GM23248 (cell line): ENCODE measurements around the gene EPHA2.

Experiments used
- EZH2 ChIP-seq: fragments of 200-600 bp; sonication (generic); IDR thresholded peaks from 2 replicates; pipeline ENCODE4 v1.6.1; 2018; ENCODE audit warnings: antibody characterized with exemption, mild to moderate bottlenecking; ENCODE audit not compliant: insufficient read depth, poor library complexity, severe bottlenecking
- EZH2phosphoT487 ChIP-seq: fragments of 200-600 bp; sonication (generic); IDR thresholded peaks from 2 replicates; pipeline ENCODE4 v1.6.1; 2018; ENCODE audit warnings: antibody characterized with exemption, moderate library complexity, mild to moderate bottlenecking, low read depth; ENCODE audit not compliant: insufficient read depth

DNA sequence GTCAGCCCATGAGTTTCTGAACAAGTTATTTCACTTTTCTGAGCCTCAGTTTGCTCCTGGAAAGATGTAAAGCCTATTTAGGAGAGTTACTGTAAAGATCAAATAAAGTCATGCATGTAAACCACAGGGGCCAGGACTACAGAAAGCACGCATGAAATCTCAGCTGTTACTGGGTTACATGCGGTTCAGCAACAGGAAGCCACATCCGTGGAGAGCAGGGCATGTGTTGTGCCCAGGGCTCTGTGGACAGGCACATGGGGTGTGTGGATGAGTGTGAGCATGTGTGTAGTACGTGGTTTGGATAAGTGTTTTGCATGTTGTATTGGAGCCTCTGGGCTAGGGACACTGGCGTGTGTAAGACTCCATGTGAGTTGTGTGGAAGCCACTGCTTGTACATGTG, 2.2 kb upstream of the EPHA2 start:
- TF ChIP-seq EZH2 (no peak), EZH2phosphoT487 (no peak)
